ENCODE results near the gene SMPD4. TPM values are rescaled to one million over a fixed set of nuclear protein-coding genes. Genes with fewer than 3 reads are reported as not detected.
"Not testable (repeated sequence)": the region's sequence is repeated elsewhere in the genome, so short reads cannot be mapped to it uniquely, and the experiment has no call there.

SMPD4 gene
- total and polyA plus RNA-seq, 2 of the 8 experiments (the other 6 are each of a cell fraction or from before 2014, with no cell fraction given) = 102 to 106 TPM

- H3K4me2 ChIP-seq (ENCODE audit: insufficient read depth in 1 of 2, low read depth in 2 of 2, low read length in 2 of 2); H4K5ac ChIP-seq (ENCODE audit: insufficient read length, low read depth, low read length); H2BK12ac ChIP-seq (ENCODE audit: low read depth, low read length); H2BK120ac ChIP-seq (replicated peaks; ENCODE audit: low read depth, low read length); H3K9ac ChIP-seq (replicated peaks in 1 of 4; ENCODE audit: extremely low read depth in 1 of 4, low read depth in 3 of 4, low read length in 3 of 4); H3K56ac ChIP-seq (replicated peaks; ENCODE audit: insufficient read length, low read depth, low read length); H3K4me3 ChIP-seq (ENCODE audit: extremely low read depth in 1 of 4, insufficient read depth in 2 of 4, low read depth in 3 of 4, low read length in 4 of 4); H2BK20ac ChIP-seq (ENCODE audit: low read length); H3K9me3 ChIP-seq (ENCODE audit: insufficient read depth in 2 of 2, low read depth in 1 of 2, low read length in 1 of 2); H3K18ac ChIP-seq (ENCODE audit: extremely low read depth, low read length); H4K8ac ChIP-seq (ENCODE audit: extremely low read depth, insufficient read depth, low read length); H3K14ac ChIP-seq (ENCODE audit: insufficient read length); H2BK5ac ChIP-seq (ENCODE audit: low read depth, low read length); H3K23me2 ChIP-seq (ENCODE audit: low read depth, low read length); H3K79me2 ChIP-seq (ENCODE audit: control insufficient read depth in 1 of 2, insufficient read depth in 2 of 2, low read length in 2 of 2); FAIRE-seq; DNase-seq (ENCODE audit: low read depth in 1 of 2, low spot score in 2 of 2); H3K4me1 ChIP-seq (replicated peaks in 1 of 4; ENCODE audit: control insufficient read depth in 3 of 4, insufficient read depth in 4 of 4, low read length in 3 of 4); H3K4ac ChIP-seq (replicated peaks; ENCODE audit: insufficient read length, low read depth, low read length); CTCF ChIA-PET (ENCODE audit: partially characterized antibody); H3K27ac ChIP-seq (ENCODE audit: low read depth, low read length); H3K23ac ChIP-seq (ENCODE audit: insufficient read length); H2BK15ac ChIP-seq (ENCODE audit: low read length); H3K79me1 ChIP-seq (ENCODE audit: low read depth, low read length); H2AFZ ChIP-seq (ENCODE audit: low read length); H4K91ac ChIP-seq (replicated peaks; ENCODE audit: insufficient read length, low read length); H4K20me1 ChIP-seq (replicated peaks in 1 of 2; ENCODE audit: control insufficient read depth in 1 of 2, insufficient read depth in 2 of 2, low read length in 2 of 2); H3K27me3 ChIP-seq (replicated peaks in 1 of 4; ENCODE audit: control insufficient read depth in 3 of 4, extremely low read depth in 1 of 4, insufficient read depth in 3 of 4, low read length in 3 of 4); POLR2A ChIA-PET (ENCODE audit: partially characterized antibody); H2AK5ac ChIP-seq (ENCODE audit: low read depth, low read length): not testable (repeated sequence)
- H3K36me3 ChIP-seq (ENCODE audit: control insufficient read depth in 2 of 4, insufficient read depth in 4 of 4, low read length in 3 of 4) = peaks cover 3 to 26% (median 12%) of the 10 kb centered on the region in 4 experiments; a peak in 7 of 8 replicates
- 92% methylated on average over 13 of the region's 13 CpGs; no CpG with 5 or more reads in 1 of the 2 experiments for WGBS, 2 experiments (ENCODE audit: extremely low coverage in 1 of 2, insufficient coverage in 1 of 2, insufficient read length in 1 of 2, insufficient replicate concordance in 2 of 2, low coverage in 1 of 2, low lambda C conversion rate in 2 of 2, missing lambda C conversion rate in 1 of 2)
Observed at GRCh38 chr2:130157825-130158514, 23.4 kb downstream of the SMPD4 start.

GRCh38 chr2:130157354-130157753 is 24.0 kb downstream of the SMPD4 start:
- H2BK120ac ChIP-seq (replicated peaks; ENCODE audit: low read depth, low read length); H2AFZ ChIP-seq (ENCODE audit: low read length); H3K4me1 ChIP-seq (replicated peaks in 1 of 4; ENCODE audit: control insufficient read depth in 3 of 4, insufficient read depth in 4 of 4, low read length in 3 of 4); H2BK15ac ChIP-seq (ENCODE audit: low read length); H4K91ac ChIP-seq (replicated peaks; ENCODE audit: insufficient read length, low read length); H3K79me1 ChIP-seq (ENCODE audit: low read depth, low read length); H2BK20ac ChIP-seq (ENCODE audit: low read length); H3K9ac ChIP-seq (replicated peaks in 1 of 4; ENCODE audit: extremely low read depth in 1 of 4, low read depth in 3 of 4, low read length in 3 of 4); H2BK5ac ChIP-seq (ENCODE audit: low read depth, low read length); H2AK5ac ChIP-seq (ENCODE audit: low read depth, low read length); H3K27me3 ChIP-seq (replicated peaks in 1 of 4; ENCODE audit: control insufficient read depth in 3 of 4, extremely low read depth in 1 of 4, insufficient read depth in 3 of 4, low read length in 3 of 4); H4K8ac ChIP-seq (ENCODE audit: extremely low read depth, insufficient read depth, low read length); H3K4me2 ChIP-seq (ENCODE audit: insufficient read depth in 1 of 2, low read depth in 2 of 2, low read length in 2 of 2); H3K14ac ChIP-seq (ENCODE audit: insufficient read length); H4K20me1 ChIP-seq (replicated peaks in 1 of 2; ENCODE audit: control insufficient read depth in 1 of 2, insufficient read depth in 2 of 2, low read length in 2 of 2); H3K4ac ChIP-seq (replicated peaks; ENCODE audit: insufficient read length, low read depth, low read length); FAIRE-seq; H4K5ac ChIP-seq (ENCODE audit: insufficient read length, low read depth, low read length); H3K79me2 ChIP-seq (ENCODE audit: control insufficient read depth in 1 of 2, insufficient read depth in 2 of 2, low read length in 2 of 2); H3K23ac ChIP-seq (ENCODE audit: insufficient read length); H3K4me3 ChIP-seq (ENCODE audit: extremely low read depth in 1 of 4, insufficient read depth in 2 of 4, low read depth in 3 of 4, low read length in 4 of 4); H3K27ac ChIP-seq (ENCODE audit: low read depth, low read length); POLR2A ChIA-PET (ENCODE audit: partially characterized antibody); H3K56ac ChIP-seq (replicated peaks; ENCODE audit: insufficient read length, low read depth, low read length); H3K18ac ChIP-seq (ENCODE audit: extremely low read depth, low read length); H3K23me2 ChIP-seq (ENCODE audit: low read depth, low read length); H3K9me3 ChIP-seq (ENCODE audit: insufficient read depth in 2 of 2, low read depth in 1 of 2, low read length in 1 of 2); DNase-seq (ENCODE audit: low read depth in 1 of 2, low spot score in 2 of 2); CTCF ChIA-PET (ENCODE audit: partially characterized antibody); H2BK12ac ChIP-seq (ENCODE audit: low read depth, low read length): not testable (repeated sequence)
- WGBS, 2 experiments (ENCODE audit: extremely low coverage in 1 of 2, insufficient coverage in 1 of 2, insufficient read length in 1 of 2, insufficient replicate concordance in 2 of 2, low coverage in 1 of 2, low lambda C conversion rate in 2 of 2, missing lambda C conversion rate in 1 of 2) = 89% methylated on average over 9 of the region's 12 CpGs; no CpG with 5 or more reads in 1 of the 2 experiments
- peaks cover 3 to 27% (median 14%) of the 10 kb centered on the region in 4 experiments; a peak in 5 of 8 replicates for H3K36me3 ChIP-seq (ENCODE audit: control insufficient read depth in 2 of 4, insufficient read depth in 4 of 4, low read length in 3 of 4)
